ENCODE results near the gene KYNU. TPM values are rescaled to one million over a fixed set of nuclear protein-coding genes. Genes with fewer than 3 reads are reported as not detected.

The KYNU gene
- total and polyA plus RNA-seq, 2 of the 13 experiments (the other 11 are each of a cell fraction or from before 2014, with no cell fraction given): 21.9 to 68.6 TPM

- TF ChIP-seq ARID5B (CRISPR knock-in tag; IDR thresholded peaks at IDR 0.05): peak; percentile 67; the same call in 1 of the 2 replicates
- TF ChIP-seq MXD3 (CRISPR knock-in tag; IDR thresholded peaks at IDR 0.05): no peak
- no peak for TF ChIP-seq NR1H2 (CRISPR knock-in tag; IDR thresholded peaks at IDR 0.05; ENCODE audit: borderline replicate concordance, low read depth)
- TF ChIP-seq HMG20A (CRISPR knock-in tag; IDR thresholded peaks at IDR 0.05; ENCODE audit: borderline replicate concordance): peak; percentile 72; the same call in 1 of the 2 replicates
- TF ChIP-seq TGIF2 (CRISPR knock-in tag; IDR thresholded peaks at IDR 0.05): no peak
- peak; percentile 93 for TF ChIP-seq HNF1A (IDR thresholded peaks at IDR 0.05; ENCODE audit: low read depth)
- peak; percentile 92 for TF ChIP-seq HNF1A (CRISPR knock-in tag; IDR thresholded peaks at IDR 0.05; ENCODE audit: borderline replicate concordance)
- no peak for TF ChIP-seq ZNF619 (CRISPR knock-in tag; IDR thresholded peaks at IDR 0.05)
- TF ChIP-seq ARNT (IDR thresholded peaks at IDR 0.05): no peak
- no peak for TF ChIP-seq ZNF580 (CRISPR knock-in tag; IDR thresholded peaks at IDR 0.05; ENCODE audit: borderline replicate concordance, low read depth)
- no peak for TF ChIP-seq SUZ12 (IDR thresholded peaks at IDR 0.05; ENCODE audit: low read depth, low read length)
- no peak for TF ChIP-seq ZNF496 (CRISPR knock-in tag; IDR thresholded peaks at IDR 0.05; ENCODE audit: insufficient replicate concordance)
- no peak for TF ChIP-seq ZNF557 (CRISPR knock-in tag; IDR thresholded peaks at IDR 0.05)
- no peak for TF ChIP-seq MTERF4 (CRISPR knock-in tag; IDR thresholded peaks at IDR 0.05)
- peak; percentile 33; the same call in 1 of the 2 replicates for TF ChIP-seq HDAC1 (CRISPR knock-in tag; IDR thresholded peaks at IDR 0.05)
- 0 out of 2 replicates have a peak, but pooled peaks have one; percentile 27 for TF ChIP-seq POGK (CRISPR knock-in tag; conservative IDR thresholded peaks at IDR 0.05)
- 0 out of 2 replicates have a peak, but pooled peaks have one; percentile 25 for TF ChIP-seq ZSCAN9 (CRISPR knock-in tag; IDR thresholded peaks at IDR 0.05; ENCODE audit: borderline replicate concordance)
- no peak for TF ChIP-seq ZNF614 (CRISPR knock-in tag; IDR thresholded peaks at IDR 0.05; ENCODE audit: borderline replicate concordance)
- no peak for TF ChIP-seq SMARCE1 (IDR thresholded peaks at IDR 0.05; ENCODE audit: borderline replicate concordance)
These were observed 7.9 kb upstream of the KYNU start (continued) for GRCh38 chr2:142869461-142870106.

All from HepG2 (cell line).